NCI-H524 treated with DMSO at 0.1 percent for 48 hours (cell line): ENCODE data around the gene SH3GLB1.

Source experiments
- DNase-seq: peaks from one replicate; lab custom pipeline; 2025; lab: John Stamatoyannopoulos, UW

SH3GLB1 gene

DNA sequence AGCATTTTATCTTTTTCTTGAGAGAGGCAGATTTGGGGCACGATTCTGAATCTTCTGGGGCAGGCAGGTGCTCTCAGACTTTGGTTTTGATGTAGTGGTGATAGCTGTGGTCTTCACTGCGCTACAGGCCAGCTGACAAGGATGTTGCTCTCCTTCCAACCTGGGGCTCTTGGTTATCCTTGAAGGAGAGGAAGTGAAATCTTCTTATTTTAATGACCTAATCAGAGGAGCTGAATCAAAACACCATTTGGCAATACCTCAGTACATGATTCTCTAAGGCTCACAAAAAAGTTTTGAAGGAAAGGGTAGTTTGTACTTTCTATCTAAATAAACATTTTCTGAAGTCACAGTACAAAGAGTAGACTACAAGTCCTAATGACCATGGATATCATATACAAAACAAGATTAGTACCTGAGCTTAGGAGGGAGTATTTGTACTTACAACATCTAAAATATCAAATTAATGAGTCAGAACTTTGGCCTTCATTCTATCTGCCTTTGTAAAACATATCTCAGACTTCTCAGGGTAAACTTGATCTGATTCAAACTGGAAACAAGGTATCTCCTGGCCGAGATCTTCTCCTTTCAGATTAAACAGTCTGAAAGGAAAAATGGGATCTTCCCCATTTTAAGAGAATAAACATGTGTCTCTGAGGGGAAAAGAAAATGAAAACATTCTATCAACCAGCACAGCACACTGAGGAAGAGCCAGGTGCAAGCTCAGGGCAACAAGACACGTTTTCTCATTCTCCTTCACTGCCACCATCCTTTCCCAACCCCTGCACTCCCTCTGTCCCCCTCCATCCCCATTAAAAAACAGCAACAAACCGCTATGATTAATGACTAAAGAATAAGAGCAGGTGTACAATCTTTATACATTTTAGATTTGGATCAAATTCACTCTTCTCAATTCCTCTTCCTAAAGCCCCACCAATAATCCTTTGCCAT lies 69.2 kb downstream of the SH3GLB1 start:
- DNase-seq = no peak

DNA sequence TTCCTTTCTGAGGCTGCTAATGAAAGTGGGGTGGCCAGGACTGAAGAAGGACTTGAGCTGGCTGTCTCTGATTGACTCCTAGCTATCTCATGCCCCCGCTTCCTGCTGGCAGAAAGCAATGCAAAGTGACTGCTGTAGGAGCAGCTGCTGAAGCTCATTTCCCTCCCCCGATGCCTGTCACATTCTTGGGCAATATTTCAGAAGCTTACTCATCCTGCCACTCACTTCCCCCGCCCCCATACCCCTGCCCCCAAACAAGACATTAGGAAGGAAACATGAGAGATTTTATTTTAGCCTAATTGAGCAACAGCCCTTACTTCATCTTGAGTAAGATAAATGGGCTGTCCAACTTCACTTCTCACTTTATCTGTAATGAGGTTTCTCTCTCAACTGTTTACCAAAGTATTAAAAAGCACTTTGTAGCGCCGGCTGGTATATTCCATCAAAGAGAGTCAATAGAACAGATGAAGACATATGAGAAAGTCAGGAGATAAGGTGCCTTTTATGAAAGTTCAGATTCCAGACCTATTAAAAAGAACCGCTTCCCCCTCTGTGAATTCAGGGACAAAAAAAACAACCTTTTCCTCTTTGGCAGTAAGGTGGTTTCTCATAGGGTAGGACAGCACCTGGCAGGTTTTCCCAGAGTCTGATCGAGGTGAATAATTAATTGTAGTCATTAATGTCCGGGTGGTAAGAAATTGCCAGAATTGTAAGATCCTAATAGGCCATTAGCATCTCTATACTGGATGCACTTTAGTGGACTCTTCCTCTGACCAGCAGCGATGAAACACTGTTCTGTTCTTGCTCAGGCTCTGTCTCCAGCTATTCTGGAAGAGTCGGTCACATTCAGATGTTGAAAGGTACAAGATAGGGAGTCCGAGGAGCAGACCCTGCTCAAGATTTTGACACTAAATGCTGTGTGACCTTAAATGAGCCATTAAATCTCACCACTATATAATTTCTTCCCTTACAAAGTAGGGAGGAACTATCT lies 70.2 kb downstream of the SH3GLB1 start:
- peak; percentile 89 for DNase-seq

DNA sequence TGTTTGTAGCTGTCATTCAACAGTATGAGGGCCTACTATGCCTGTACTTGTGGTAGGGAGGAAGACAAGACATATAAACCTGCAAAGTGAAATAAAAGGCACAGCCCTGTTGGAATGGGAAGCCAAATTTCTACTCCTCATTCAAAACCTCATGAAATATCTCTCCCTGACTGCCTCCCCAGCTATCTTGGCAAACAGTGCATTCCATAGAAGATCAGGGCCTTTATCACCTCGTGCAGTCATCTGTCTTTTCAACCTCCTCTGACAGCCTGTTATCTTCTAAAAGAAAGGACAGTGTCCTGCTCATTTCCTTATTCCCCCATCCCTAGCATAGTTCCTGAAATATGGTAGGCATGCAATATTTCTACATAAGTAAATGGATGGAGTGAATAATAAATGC lies 71.0 kb downstream of the SH3GLB1 start:
- DNase-seq = no peak

GRCh38 chr1:86776108-86776507 lies 71.7 kb downstream of the SH3GLB1 start:
- no peak for DNase-seq

DNA sequence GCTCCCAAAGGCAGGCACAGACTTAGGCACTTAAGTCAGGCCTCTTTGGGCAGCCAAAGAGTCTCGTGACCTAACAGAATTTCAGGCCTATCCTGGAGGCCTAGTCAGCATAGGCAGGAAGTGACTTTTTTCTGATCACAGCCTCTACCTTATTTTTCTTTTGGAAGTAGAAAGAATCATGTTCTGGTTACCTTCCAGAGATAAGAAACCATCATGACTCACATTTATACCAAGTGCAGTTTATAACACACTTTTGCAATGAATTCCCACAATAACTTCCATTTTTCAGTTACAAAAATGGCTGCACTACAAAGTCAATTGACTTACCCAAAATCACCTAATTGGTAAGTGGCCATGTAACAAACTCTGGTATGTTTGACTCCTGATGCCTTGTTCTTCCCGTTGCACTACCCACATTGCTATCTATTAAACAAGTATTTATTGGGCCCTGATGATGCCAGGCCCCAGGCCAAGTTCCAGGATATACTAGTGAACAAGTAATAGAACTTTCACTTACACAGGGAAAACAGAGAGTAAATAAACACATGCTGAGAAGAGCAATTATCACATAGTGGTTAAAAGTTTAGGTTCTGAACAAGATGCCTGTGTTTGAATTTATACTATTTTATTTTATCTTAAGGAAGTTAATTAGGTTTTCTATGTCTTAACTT lies 74.3 kb downstream of the SH3GLB1 start:
- no peak for DNase-seq

GRCh38 chr1:86779308-86780191 lies 75.2 kb downstream of the SH3GLB1 start:
- DNase-seq = no peak

DNA sequence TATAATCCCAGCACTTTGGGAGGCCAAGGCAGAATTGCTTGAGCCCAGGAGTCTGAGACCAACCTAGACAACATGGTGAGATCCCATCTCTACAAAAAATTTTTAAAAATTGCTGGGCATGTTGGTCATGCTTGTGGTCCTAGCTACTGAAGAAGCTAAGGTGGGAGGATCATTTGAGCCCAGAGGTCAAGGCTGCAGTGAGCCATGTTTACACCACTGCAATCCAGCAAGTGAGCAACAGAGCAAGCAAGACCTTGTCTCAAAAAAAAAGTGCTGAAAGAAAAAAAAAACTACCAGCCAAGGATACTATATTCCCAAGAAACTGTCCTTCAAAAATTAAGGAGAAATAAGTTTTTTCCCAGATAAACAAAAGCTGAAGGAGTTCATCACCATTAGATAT lies 78.1 kb downstream of the SH3GLB1 start:
- DNase-seq = no peak

DNA sequence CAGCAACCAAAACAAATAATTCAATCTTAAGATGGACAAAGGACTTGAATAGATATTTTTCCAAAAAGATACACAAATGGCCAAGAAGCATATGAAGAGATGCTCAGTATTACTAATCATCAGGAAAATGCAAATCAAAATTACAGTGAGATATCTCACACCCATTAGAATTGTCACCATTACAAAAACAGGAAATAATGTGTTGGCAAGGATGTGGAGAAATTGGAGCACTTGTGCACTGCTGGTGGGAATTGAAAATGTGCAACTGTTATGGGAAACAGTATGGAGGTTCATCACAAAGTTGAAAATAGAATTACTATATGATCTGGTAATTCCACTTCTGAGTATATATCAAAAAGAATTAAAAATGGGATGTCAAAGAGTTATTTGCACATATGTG lies 83.2 kb downstream of the SH3GLB1 start:
- no peak for DNase-seq

GRCh38 chr1:86788300-86789206 lies 84.2 kb downstream of the SH3GLB1 start:
- DNase-seq = no peak

- DNase-seq = no peak
These were observed 90.9 kb downstream of the SH3GLB1 start for GRCh38 chr1:86795316-86795715.
